GM12892 (cell line): ENCODE data around the gene NR2E1.

Experiments used
- DNase-seq: peaks from one replicate; pipeline ENCODE4 v3.0.0; 2011; ENCODE audit not compliant: insufficient read length
- FAIRE-seq: peaks from 2 replicates; lab custom pipeline; 2011; peaks lifted over from hg19 to GRCh38; lab: Jason Lieb, UNC
- POLR2A ChIP-seq: IDR thresholded peaks from 2 replicates; pipeline ENCODE4 v1.6.1; 2011; ENCODE audit warnings: low read depth, low read length, control low read depth
- POLR2AphosphoS5 ChIP-seq: IDR thresholded peaks from 2 replicates; pipeline ENCODE4 v1.6.1; 2011; ENCODE audit warnings: low read depth, low read length, control low read depth
- TAF1 ChIP-seq: IDR thresholded peaks from 2 replicates; pipeline ENCODE4 v1.6.1; 2011; ENCODE audit warnings: low read depth, mild to moderate bottlenecking, control low read depth, low read length, borderline replicate concordance

The NR2E1 gene

GRCh38 chr6:108169464-108170331, 3.9 kb downstream of the NR2E1 start:
- DNase-seq (no peak), FAIRE-seq (no peak)
- TF ChIP-seq POLR2A (no peak), POLR2AphosphoS5 (no peak), TAF1 (no peak)

GRCh38 chr6:108170332-108171290, 4.8 kb downstream of the NR2E1 start:
- TF ChIP-seq POLR2AphosphoS5 (no peak), TAF1 (no peak), POLR2A (no peak)
- FAIRE-seq, result no peak
- DNase-seq, result no peak

- no peak for DNase-seq
- FAIRE-seq, result no peak
- TF ChIP-seq TAF1 (no peak), POLR2A (no peak), POLR2AphosphoS5 (no peak)
Observed at GRCh38 chr6:108171291-108171917, 5.6 kb downstream of the NR2E1 start.

- no peak for FAIRE-seq
Observed at GRCh38 chr6:108171918-108172516, 6.2 kb downstream of the NR2E1 start.

GRCh38 chr6:108174371-108175175, 8.8 kb downstream of the NR2E1 start:
- TF ChIP-seq TAF1, result no peak
- no peak for TF ChIP-seq POLR2A
- no peak for TF ChIP-seq POLR2AphosphoS5
- FAIRE-seq (no peak), DNase-seq (no peak)

More at GRCh38 chr6:108171918-108172516, 6.2 kb downstream of the NR2E1 start:
- TF ChIP-seq POLR2AphosphoS5 (no peak), POLR2A (no peak), TAF1 (no peak)
- no peak for DNase-seq

GRCh38 chr6:108175176-108175591, 9.4 kb downstream of the NR2E1 start:
- DNase-seq (no peak), FAIRE-seq (no peak)
- TF ChIP-seq POLR2AphosphoS5 (no peak), TAF1 (no peak), POLR2A (no peak)

- no peak for DNase-seq
- FAIRE-seq, result no peak
- TF ChIP-seq POLR2A (no peak), TAF1 (no peak), POLR2AphosphoS5 (no peak)
Observed at GRCh38 chr6:108175592-108176279, 9.9 kb downstream of the NR2E1 start.

- TF ChIP-seq POLR2AphosphoS5 (no peak), TAF1 (no peak), POLR2A (no peak)
- FAIRE-seq (no peak), DNase-seq (no peak)
Observed at GRCh38 chr6:108176281-108177089, 10.7 kb downstream of the NR2E1 start.

GRCh38 chr6:108179741-108180140, 13.9 kb downstream of the NR2E1 start:
- TF ChIP-seq POLR2AphosphoS5, result no peak
- no peak for TF ChIP-seq POLR2A
- TF ChIP-seq TAF1, result no peak
- DNase-seq (no peak), FAIRE-seq (no peak)
